NCI-H2029 (cell line): ENCODE results near the gene ACSM4.

Experiments
- DNase-seq: peaks from one replicate; lab custom pipeline; 2025; lab: John Stamatoyannopoulos, UW

The ACSM4 gene

DNA sequence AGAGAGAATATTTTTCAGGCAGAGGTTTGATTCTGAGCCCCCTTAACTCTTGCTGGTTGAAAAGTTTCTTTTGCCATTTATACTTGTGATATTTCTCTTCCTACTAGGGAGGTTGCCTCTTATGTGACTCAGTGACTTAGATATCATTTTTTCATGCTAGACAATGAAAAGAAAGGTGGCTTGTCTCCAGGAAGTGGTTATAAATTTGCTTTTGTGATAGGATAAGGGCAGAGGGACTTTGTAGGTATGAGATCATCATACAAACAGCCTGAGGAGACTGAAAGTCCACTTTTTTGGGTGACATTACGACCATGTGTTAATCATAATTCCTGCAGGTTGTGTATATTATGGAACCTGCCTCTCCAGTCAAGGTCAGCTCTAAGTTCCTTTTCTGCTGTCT lies 35.8 kb downstream of the ACSM4 start:
- no peak for DNase-seq

- no peak for DNase-seq
These were observed 41.1 kb downstream of the ACSM4 start for GRCh38 chr12:7344833-7345606.

GRCh38 chr12:7346551-7347225 lies 42.8 kb downstream of the ACSM4 start:
- DNase-seq = no peak

DNA sequence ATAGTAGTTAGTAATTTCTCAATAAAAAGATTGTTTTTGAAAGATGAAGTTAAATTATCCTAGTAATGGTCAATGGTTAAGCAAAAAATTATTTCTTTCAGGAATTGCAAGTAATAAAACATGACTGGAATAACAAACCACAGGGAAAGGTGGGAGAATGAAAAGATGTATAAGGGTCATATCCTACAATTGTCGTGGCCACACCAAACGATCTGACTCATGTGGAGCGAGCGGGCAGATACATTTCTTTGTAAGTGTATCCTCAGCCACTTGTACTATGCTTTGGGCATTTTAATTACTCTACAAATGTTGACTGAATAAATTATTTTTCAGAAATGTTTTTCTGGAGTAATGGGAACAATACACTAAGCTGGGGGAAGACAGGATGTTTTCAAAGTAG lies 45.5 kb downstream of the ACSM4 start:
- no peak for DNase-seq

DNA sequence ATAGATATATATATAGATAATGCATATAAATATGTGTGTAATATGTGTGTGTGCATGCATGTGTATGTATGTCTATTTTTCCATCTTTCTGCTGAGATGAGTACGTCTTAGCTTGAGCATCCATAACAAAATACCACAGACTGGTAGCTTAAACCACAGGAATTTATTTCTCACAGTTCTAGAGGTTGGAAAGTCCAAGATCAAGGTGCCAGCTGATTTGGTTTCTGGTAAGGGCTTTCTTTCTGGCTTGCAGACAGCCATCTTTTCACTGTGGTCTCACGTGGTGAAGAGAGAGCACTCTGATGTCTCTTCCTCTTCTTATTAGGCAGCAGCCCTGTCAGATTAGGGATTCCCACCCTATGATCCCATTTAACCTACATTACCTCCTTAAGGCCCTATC lies 47.3 kb downstream of the ACSM4 start:
- DNase-seq = no peak

DNA sequence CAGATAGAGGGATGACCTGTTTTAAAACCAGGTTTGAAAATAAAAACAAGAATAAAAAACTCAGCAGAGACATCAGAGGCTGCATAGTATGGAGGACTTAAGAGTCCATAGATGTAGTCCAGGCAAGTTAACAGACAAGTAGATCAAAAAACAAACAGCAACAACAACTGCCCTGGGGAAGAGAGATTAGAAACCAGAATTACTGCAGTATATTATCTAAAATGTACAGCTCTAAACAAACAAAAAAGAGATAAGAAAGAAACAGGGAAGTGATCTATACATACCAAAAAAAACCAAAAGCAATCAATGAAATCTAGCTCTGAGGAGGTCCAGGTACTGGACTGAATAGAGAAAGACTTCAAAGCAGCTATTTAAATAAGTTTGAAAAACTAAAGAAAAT lies 48.8 kb downstream of the ACSM4 start:
- no peak for DNase-seq

- DNase-seq = no peak
These were observed 50.7 kb downstream of the ACSM4 start for GRCh38 chr12:7354529-7354928.

- DNase-seq = no peak
These were observed 57.4 kb downstream of the ACSM4 start for GRCh38 chr12:7361265-7361664.

GRCh38 chr12:7362734-7363133 lies 58.9 kb downstream of the ACSM4 start:
- no peak for DNase-seq

- DNase-seq = no peak
These were observed 65.4 kb downstream of the ACSM4 start for GRCh38 chr12:7369274-7369729.

- DNase-seq = no peak
These were observed 69.4 kb downstream of the ACSM4 start for GRCh38 chr12:7373226-7373625.

DNA sequence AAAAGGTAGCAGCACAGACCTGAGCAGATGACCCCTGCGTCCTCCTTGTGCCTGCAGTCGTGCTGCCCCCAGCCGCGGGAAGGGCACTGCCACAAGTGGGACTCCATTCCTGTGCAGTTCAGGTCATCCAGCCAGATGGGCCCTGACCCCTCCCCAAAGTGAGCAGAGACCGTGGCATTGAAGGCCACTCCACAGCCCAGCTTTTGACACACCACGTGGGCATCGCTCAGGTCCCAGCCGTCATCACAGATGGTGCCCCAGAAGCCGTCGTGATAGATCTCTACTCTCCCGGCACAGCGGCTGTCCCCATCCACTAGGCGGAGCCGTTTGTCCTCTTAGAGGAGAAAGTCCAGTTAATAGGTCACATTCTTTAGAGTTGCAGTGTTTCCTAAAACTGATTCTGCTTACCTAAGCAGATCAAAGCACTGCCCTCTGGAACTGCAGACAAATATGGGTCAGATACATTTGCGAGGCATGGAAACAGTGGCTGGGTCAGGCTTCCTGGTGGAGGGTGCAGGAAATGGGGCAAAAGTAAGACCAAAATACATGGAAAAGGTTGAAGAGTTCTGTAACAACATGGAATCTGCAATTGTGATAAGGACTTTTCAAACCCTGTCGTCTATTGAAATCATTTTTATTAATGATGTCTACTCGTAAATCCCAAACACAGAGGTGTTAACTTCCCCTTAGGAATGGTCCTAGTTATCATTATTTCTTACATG lies 70.7 kb downstream of the ACSM4 start:
- no peak for DNase-seq

DNA sequence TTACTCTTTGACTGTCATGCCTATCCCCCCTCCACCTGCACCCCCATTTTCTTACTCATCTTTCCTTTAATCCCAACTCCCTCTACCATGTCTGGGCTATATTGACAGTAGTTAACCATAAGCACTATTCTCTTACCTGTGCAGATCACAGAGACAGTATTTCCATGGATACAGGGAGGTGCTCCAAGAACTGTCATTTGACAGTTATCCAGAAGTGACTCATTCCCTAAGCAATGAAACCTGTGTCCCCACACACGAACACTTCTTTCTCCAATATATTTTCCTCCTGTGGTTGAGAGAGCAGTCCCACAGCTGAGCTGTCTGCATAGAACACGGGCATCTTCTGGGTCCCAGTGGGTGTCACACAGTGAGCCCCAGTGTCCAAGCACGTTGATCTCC lies 71.3 kb downstream of the ACSM4 start:
- DNase-seq = no peak

GRCh38 chr12:7376196-7376595 lies 72.3 kb downstream of the ACSM4 start:
- DNase-seq = no peak
